Measurements from ENCODE around the gene PYGM.

PYGM gene

DNA sequence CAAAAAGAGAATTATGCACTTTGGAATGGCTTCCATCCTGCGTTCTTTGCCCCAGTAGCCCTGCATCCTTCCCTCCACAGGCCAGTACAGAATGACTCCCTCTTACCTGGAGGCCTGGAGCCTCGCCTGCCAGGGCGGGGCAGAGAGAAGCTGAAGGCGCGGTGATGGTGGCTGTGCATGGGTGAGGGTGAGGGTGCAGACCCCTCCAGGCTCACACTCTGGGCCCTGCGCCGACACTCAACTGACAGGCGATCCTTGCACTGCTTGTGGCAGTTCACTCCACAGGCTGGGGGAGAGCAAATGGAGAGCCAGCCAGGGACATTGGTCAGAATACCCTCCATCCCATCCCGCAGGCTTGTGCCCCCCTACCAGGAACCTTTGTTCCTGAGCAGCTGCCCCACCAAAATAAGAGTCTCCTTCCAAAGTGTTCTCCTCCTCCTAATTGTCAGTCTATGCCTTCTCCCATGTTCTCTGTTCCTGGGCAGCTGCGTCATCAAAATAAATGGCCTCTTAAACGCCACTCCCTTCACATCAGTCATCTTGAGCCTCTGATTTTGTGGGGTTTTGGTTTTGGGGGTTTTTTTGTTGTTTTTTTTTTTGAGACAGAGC lies 30.9 kb downstream of the PYGM start:
- TF ChIP-seq, protein P1, sequence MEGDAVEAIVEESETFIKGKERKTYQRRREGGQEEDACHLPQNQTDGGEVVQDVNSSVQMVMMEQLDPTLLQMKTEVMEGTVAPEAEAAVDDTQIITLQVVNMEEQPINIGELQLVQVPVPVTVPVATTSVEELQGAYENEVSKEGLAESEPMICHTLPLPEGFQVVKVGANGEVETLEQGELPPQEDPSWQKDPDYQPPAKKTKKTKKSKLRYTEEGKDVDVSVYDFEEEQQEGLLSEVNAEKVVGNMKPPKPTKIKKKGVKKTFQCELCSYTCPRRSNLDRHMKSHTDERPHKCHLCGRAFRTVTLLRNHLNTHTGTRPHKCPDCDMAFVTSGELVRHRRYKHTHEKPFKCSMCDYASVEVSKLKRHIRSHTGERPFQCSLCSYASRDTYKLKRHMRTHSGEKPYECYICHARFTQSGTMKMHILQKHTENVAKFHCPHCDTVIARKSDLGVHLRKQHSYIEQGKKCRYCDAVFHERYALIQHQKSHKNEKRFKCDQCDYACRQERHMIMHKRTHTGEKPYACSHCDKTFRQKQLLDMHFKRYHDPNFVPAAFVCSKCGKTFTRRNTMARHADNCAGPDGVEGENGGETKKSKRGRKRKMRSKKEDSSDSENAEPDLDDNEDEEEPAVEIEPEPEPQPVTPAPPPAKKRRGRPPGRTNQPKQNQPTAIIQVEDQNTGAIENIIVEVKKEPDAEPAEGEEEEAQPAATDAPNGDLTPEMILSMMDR (IDR thresholded peaks at IDR 0.05), result no peak

DNA sequence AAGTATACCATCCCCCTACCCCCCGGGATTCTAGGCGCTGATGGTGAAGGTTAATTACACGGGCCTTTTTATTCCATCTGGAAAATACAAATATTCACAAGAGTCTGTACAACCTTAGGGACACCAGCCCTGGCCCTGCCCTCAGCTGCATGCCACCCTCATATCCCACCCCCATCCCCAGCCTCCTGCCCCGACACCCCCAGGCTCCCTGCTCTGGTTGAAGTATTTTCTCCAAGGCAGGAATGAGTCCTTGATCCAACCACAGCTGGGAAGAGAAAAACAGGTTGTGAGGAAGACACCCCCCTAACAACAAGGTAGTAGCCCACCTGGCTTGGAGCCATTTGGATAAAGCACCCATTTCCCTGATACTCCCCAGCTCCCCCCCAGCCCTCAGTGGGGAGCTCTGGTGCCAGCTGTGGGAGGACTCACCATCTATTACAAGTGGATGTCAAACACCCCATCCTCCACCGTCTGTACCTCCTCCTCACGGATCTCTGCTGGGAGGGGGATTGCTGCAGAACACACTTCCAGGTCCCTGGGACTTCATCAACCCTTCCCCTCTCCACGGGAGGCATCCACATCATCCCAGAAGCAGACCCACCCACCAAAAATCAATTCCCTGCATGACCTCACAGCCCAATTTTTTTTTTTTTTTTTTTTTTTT lies 32.8 kb downstream of the PYGM start:
- TF ChIP-seq, protein P1 (IDR thresholded peaks at IDR 0.05), result no peak

DNA sequence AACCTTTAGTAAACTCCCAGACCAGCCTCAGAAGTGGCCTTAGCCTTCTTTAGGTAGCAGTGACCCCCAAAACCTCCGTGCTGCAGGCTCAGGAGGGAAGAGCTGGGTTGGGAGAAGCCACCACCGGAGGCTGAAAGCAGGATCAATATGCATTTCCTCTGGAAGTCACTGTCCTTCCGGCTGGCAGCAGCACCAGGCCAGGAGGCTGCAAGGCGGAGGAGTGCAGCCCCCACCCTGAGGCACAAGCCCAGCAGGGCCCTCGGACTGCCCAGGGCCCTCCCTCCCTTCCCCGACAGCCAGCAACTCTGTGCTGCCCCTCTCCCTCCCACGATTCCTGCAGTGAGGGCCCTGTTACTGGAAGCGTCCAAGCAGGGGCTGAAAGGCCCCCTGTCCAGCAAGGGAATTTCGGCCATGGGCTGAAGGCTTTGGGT lies 33.5 kb downstream of the PYGM start:
- TF ChIP-seq, protein P1 (IDR thresholded peaks at IDR 0.05), result no peak

DNA sequence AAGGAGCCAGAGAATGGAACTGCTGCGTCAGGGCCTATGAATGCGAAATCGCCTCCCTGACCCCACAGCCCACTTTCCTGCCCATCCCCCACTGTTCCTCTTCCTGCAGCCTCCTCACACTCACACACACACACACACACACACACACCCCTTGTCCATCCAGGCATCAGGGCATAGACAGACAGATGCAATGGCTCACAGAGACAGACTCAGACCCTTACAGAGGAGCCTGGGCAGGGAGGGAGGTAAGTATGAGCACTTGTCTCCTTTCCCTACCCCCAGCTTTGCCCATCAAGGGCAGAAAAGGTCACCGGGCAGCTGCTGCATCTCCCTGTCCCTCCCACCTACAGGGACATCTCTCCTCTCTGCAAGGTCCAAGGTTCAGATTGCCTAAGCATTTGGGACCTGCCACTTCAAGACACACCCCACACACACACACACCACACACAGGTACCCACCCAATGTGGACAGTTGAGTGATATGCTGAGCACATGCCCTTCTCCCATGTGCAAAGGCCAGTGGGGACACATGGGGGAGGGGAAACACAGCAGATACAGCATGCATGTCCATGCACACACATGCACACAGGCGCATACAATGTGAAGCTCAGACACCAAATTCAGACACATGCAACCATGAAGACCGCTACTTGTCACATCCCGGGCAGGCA lies 34.8 kb downstream of the PYGM start:
- TF ChIP-seq, protein P1 (IDR thresholded peaks at IDR 0.05), result no peak

DNA sequence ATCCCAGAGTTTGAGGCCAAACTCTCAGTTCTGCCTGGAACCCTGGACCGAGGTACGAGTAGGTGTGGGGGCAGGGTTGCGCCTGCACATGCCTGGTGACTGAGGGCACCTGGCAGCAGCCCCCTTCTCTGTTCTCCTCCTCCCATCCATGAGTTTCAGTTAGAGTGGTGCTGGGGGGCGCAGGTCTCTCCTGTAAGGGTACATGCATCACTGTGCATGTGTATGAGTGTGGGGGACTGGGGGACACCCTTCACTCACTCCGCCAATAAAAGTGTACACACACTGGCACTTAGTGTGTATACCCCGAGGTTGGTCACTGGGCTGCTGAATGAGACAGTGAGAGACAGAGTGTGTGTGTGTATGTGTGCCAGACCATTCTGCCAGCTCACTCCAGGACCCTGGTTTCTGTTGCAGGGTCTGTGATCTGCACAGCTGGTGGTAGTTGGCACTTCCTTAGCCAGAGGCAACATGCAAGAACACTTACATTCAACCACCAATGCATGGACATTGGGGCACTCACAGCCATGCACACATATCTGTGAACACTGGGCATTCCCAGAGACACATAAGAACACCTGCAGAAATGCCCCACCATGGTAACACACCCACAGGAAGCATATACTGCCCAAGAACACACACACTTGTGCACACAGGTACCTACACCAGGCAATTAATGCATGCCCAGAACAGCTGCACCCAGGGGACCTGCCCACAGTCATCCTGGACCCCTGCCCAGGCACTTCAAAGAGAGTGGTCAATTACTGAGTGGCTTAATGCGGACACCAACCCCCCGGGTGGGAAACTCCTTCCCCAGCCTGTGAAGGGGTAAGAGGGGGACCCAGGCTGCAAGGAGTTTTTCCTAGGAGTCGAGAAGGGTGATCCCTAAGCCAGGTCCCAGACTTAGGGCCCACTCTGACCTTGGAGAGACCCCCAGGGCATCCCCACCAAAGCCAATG lies 35.6 kb downstream of the PYGM start:
- TF ChIP-seq, protein P1 (IDR thresholded peaks at IDR 0.05), result no peak

DNA sequence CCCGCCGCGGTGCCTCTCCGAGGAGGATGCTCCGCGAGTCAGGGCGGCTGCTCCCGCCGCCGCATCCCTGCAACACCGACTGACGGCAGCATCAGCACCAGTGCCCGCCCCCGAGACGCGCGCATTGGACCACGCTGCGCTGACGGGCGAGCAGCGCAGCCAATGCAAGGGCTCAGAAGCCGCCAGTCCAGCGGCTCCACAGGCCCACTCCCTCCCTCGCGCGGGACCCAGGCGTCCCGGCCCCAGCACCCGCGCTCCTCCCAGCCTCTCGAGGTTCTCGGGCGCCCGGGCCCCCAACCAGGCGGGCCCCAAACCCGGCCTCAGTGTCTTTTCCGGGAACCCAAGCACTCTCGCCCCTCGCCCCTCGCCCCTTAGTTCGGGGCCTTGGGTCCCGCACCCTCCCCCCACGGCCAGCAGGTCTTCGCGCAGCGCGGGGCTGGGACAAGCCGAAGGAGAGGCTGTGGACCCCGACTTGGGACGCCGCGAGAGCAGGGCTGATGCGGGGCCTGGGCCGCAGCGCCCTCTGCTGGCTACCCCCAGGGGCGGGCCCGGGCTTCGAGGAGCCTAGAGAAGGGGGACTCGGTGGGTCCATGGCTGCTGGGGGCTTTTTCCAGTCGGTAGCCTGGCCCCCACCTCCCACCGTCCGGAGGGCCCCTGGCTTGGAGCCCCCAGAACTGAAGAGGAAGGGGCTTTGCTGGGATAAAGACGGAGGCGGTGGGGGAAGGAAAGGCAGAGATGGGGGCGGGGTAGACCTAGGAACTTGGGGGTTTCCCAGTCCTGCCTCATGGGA lies 36.5 kb downstream of the PYGM start, which contains the start of gene NRXN2:
NRXN2 (minus strand) TSS at position 81 of the 790 bp plus-strand sequence. CDS start 9,498 bp downstream, outside the sequence.
- TF ChIP-seq, protein P1 (IDR thresholded peaks at IDR 0.05), result peak; percentile 100

Measured in LNCAP (cell line).